ENCODE results near the gene TTLL5. TPM values are rescaled to one million over a fixed set of nuclear protein-coding genes. Genes with fewer than 3 reads are reported as not detected.

Gene TTLL5
- total and polyA plus RNA-seq, 10 of the 15 experiments (the other 5 are each of a cell fraction or from before 2014, with no cell fraction given) = 3.2 to 25.9 (median 13.8) TPM

GRCh38 chr14:75645056-75645455, 16.0 kb upstream of the TTLL5 start:
- POLR2A ChIA-PET = no interaction called here
- in situ Hi-C loops (cut with MboI) (no loop called here), intact Hi-C loops (cut with micrococcal nuclease; ENCODE audit: unreplicated experiment) (no loop called here)
- RAD21 ChIA-PET (ENCODE audit: unreplicated experiment) = no interaction called here
- CTCF ChIA-PET = interaction anchor here (1.6 to 3.3 kb wide), 2 partner anchors 10 to 68 kb away, joined by 8 to 18 read pairs; partner anchors contain the start of gene FLVCR2
- Histone ChIP-seq H3K4me1 (ENCODE audit: control insufficient read depth, insufficient read depth, low read length) (no peaks in the 10 kb centered on the region), H3K27me3 (replicated peaks in 1 of 2; ENCODE audit: control insufficient read depth in 2 of 2, insufficient read depth in 2 of 2, low read length in 1 of 2) (no peaks in the 10 kb centered on the region), H3K79me2 (ENCODE audit: control insufficient read depth, insufficient read depth, low read length) (no peaks in the 10 kb centered on the region), H4K20me1 (ENCODE audit: control insufficient read depth, insufficient read depth) (no peaks in the 10 kb centered on the region), H2AFZ (ENCODE audit: control insufficient read depth, low read depth, low read length) (no peak overlapping the region), H3K27ac (ENCODE audit: control insufficient read depth, insufficient read depth) (no peak overlapping the region), H3K9ac (ENCODE audit: control insufficient read depth, insufficient read depth, low read length) (no peak overlapping the region), H3K4me2 (ENCODE audit: control insufficient read depth, insufficient read depth) (no peak overlapping the region), H3K36me3 (ENCODE audit: control insufficient read depth in 2 of 2, insufficient read depth in 2 of 2, low read length in 1 of 2) (peaks cover 0 to 4% of the 10 kb centered on the region in 2 experiments; a peak in 2 of 4 replicates), H3K9me3 (replicated peaks; ENCODE audit: control insufficient read depth, insufficient read depth, low read length) (no peaks in the 10 kb centered on the region), H3K4me3 (no peak overlapping the region)
- FAIRE-seq (no peak), ATAC-seq (no peak), DNase-seq (ENCODE audit: low read depth, low spot score) (no peak)
- no TSS peak for BruUV-seq (replicated peaks)
- SMC1A ChIA-PET (ENCODE audit: uncharacterized antibody, unreplicated experiment) = interaction anchor here (1.6 to 2.5 kb wide), 2 partner anchors 67 to 84 kb away, joined by 3 to 15 read pairs; partner anchors contain the start of gene FLVCR2
- TF ChIP-seq YBX1 (IDR thresholded peaks at IDR 0.05) (no peak), SUPT20H (IDR thresholded peaks at IDR 0.05; ENCODE audit: borderline replicate concordance, control insufficient read depth, low read depth, low read length) (no peak), E2F4 (IDR thresholded peaks at IDR 0.05; ENCODE audit: low read depth, low read length) (no peak), NRF1 (conservative IDR thresholded peaks at IDR 0.05; ENCODE audit: low read depth, low read length) (no peak), ZNF622 (IDR thresholded peaks at IDR 0.05) (no peak), CREM (IDR thresholded peaks at IDR 0.05; ENCODE audit: low read depth) (no peak), E4F1 (IDR thresholded peaks at IDR 0.05; ENCODE audit: borderline replicate concordance, partially characterized antibody) (no peak), EGR1 (IDR thresholded peaks at IDR 0.05; ENCODE audit: borderline replicate concordance in 1 of 2, low read depth in 2 of 2, low read length in 2 of 2) (no peak), PBX3 (IDR thresholded peaks at IDR 0.05; ENCODE audit: insufficient replicate concordance, low read depth, low read length) (no peak), ZBTB40 (IDR thresholded peaks at IDR 0.05; ENCODE audit: borderline replicate concordance) (no peak), SMC3 (IDR thresholded peaks at IDR 0.05; ENCODE audit: borderline replicate concordance, low read length) (no peak), MEF2B (IDR thresholded peaks at IDR 0.05; ENCODE audit: partially characterized antibody, poor library complexity, severe bottlenecking) (no peak), BHLHE40 (IDR thresholded peaks at IDR 0.05; ENCODE audit: borderline replicate concordance in 1 of 2, low read depth in 2 of 2, low read length in 1 of 2) (no peak)
